HG03139 (cell line): ENCODE measurements around the gene FCRLB.
A peak's percentile ranks its signal among the peaks of the same experiment; 100 is the strongest.
"Not testable (repeated sequence)": the region's sequence is repeated elsewhere in the genome, so short reads cannot be mapped to it uniquely, and the experiment has no call there.

Source experiments
- ATAC-seq: cut with Tn5 transposase; IDR thresholded peaks from one replicate; pipeline ENCODE4 v1.9.1; 2021; ENCODE audit not compliant: unreplicated experiment

The FCRLB gene

GRCh38 chr1:161738627-161739287 is 17.4 kb downstream of the FCRLB start:
- peak; percentile 59 for ATAC-seq

GRCh38 chr1:161739865-161740566 is 18.7 kb downstream of the FCRLB start:
- no peak for ATAC-seq

GRCh38 chr1:161740921-161741320 is 19.6 kb downstream of the FCRLB start:
- no peak for ATAC-seq

- no peak for ATAC-seq
These were observed 21.9 kb downstream of the FCRLB start for GRCh38 chr1:161743231-161743630.

DNA sequence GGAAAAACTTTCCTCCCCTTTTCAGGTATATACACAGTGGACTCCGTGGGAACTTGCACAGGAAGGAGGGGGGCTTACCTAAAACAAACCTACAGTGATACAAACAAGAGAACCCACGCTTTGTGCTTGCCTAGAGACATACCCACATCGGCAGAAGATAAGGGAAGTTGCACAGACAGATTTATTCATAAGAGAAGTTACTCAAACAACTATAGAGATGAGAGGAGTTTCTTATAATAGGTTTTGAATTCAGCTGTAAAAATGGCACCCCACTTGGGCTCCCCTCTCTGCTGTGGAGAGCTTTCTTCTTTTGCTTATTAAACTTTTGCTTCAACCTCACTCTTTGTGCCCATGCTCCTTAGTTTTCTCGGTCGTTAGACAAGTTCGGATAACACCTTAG is 26.5 kb downstream of the FCRLB start:
- ATAC-seq, result no peak

GRCh38 chr1:161749509-161750407 is 28.4 kb downstream of the FCRLB start, which contains the start of gene DUSP12:
TSS of gene DUSP12 (plus strand) at chr1:161749786. CDS start at chr1:161749802, 16 bp downstream.
- ATAC-seq, result peak; percentile 96

DNA sequence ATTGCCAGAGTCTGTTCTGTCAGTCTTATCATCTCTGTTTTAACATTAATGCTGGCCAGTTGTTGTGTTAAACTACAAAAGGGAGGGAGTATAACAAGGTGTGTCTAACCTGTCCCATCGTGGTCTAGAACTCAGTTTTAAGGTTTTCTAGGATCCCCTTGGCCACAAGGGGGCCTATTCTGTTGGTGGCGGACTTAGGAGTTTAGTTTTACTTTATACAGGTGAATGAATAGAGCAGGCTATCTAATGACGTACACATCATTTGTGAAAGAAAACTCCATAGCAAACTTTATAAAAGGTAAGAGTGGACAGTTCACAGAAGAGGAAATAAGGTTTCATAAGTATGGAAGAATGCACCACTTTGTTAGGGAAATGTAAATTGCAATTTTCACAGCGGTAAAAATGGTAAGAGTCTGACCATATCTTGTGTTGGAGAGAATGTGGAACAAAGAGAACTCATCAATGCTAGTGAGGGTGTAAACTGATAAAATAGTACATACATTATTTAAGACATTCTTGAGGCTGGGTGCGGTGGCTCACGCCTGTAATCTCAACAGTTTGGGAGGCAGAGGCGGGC is 42.3 kb downstream of the FCRLB start:
- no peak for ATAC-seq

DNA sequence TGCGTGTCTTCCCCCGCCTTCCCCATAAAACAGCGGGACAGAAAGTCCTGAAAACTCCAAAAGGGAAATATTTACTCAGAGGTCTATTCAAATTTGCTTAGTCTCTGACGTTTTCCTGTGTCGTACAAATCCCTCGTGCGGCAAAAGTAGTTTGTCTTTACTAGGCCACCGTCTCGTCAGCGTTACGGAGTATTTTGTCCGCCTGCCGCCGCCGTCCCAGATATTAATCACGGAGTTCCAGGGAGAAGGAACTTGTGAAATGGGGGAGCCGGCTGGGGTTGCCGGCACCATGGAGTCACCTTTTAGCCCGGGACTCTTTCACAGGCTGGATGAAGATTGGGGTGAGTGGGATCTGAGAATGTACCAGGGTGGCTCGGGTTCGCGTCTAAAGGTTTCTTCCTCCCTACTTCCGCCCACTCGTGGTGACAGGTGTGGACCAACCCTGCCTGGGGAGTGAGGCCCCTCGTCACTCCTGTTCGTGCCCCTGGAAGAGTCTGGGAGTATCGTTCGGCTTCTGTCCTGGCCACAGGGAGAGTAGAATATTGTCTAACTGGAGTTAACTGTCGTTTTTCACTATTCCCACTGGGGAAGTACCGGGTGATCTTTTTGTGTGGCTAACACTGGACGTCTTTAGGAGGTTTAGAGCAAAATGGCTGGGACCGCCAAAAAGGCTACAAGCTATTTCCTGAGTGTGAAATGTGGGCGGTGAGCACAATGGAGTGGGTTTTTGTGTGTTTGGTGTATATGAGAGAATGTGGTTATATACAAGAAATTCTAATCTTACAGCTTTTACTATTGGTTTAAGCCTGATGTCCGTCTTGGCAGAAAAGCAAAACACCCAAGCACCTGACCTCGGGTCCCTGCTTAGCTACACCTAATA is 45.0 kb downstream of the FCRLB start, which contains the start of gene ATF6:
Gene ATF6, plus strand, starts transcription at position 219 of the 880 bp plus-strand sequence. Its CDS starts 41 bp downstream, at position 260.
- ATAC-seq, result peak; percentile 70

GRCh38 chr1:161768461-161768860 is 47.1 kb downstream of the FCRLB start:
- no peak for ATAC-seq

DNA sequence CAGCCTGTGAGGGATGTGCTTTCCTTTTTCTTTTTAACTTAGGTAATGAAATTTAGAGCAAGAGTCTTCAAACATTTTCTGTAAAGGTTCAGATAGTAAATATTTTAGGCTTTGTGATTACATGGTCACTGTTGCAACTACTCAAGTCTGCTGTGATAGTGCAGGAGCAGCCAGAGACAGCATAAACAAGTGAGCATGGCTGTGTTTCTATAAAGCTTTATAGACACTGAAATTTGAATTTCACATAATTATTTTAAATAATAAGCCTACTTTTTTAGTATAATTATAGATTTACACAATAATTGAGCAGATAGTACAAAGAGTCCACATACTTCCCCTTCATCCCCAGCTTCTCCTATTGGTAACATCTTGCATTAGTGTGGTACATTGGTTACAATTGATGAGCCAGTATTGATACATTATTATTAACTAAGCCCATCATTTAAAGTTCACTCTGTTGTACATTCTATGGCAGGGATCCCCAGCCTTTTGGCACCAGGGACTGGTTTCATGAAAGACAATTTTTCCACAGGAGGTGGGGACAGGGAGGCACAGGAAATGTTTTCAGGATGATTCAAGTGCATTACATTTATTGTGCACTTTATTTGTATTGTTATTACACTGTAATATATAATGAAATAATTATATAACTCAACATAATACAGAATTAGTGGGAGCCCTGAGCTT is 47.8 kb downstream of the FCRLB start:
- no peak for ATAC-seq

DNA sequence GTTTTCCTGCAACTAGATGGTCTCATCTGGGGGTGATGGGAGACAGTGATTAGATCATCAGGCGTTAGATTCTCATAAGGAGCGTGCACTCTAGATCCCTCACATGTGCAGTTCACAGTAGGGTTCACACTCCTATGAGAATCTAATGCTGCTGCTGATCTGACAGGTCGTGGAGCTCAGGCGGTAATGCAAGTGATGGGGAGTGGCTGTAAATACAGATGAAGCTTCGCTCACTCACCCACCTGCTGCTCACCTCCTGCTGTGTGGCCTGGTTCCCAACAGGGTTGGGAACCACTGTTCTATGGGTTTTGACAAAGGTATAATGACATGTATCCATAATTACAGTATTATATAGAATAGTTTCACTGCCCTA is 48.3 kb downstream of the FCRLB start:
- ATAC-seq, result not testable (repeated sequence)

DNA sequence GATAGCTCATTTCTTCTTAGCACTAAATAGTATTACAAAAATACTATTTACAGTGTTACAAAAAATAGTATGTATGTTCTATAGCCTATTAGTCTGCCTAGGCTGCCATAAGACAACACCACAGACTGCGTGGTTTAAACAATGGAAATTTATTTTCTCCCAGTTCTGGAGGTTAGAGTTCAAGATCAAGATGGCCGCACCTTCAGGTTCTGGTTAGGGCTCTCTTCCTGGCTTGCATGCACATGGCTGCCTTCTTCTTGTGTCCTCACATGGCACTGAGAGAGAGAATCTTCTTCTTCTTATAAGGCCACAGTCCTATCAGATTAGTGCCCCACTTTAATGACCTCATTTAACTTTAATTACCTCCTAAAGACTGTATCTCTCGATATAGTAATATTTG is 48.9 kb downstream of the FCRLB start:
- no peak for ATAC-seq

- ATAC-seq, result no peak
These were observed 49.8 kb downstream of the FCRLB start for GRCh38 chr1:161771161-161771560.

- no peak for ATAC-seq
These were observed 50.6 kb downstream of the FCRLB start for GRCh38 chr1:161771973-161772372.

DNA sequence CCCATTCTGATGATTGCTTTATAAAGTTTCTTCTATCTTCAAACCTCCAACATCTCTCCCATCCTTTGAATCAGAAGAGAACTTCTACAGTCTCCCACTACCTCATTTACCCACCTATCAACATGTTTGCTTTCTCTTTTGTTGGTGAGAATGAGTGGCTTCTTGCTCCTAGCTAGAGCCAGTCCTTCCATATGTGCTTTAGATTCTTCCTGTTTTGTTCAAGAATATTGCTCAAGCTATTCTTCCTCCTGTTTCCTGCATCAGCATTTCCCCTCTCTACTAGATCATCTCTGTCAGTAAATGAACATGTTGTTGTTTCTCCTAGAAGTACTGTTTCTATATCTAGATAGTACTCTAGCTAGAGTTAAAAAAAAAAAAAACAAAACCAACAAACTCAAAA is 51.1 kb downstream of the FCRLB start:
- no peak for ATAC-seq

GRCh38 chr1:161773791-161774190 is 52.4 kb downstream of the FCRLB start:
- no peak for ATAC-seq

DNA sequence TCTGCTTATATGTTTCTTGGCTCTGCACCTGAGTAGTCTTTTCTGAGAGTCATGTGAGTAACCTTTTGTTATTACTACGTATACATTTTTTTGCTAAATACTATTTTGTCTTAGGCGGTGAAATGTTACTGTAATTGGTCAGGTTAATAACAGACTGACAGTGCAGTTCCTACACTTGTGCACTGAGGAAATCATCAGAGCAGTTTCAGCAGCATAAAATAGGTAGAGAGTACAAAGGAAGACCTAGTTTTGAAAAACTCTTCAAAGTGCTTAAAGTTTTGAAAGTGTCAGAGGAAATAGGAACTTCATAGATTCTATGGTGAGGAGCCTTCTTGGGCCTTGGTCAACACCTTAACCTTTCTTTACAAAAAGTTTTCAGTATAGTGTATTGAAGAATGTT is 55.9 kb downstream of the FCRLB start:
- ATAC-seq, result no peak
